ENCODE measurements around the gene TMEM115. TPM values are rescaled to one million over a fixed set of nuclear protein-coding genes. Genes with fewer than 3 reads are reported as not detected.

Gene TMEM115
- total and polyA plus RNA-seq, 10 of the 15 experiments (the other 5 are each of a cell fraction or from before 2014, with no cell fraction given) = 1.9 to 18.7 (median 13.2) TPM

GRCh38 chr3:50373146-50374051 lies 14.1 kb upstream of the TMEM115 start:
- ATAC-seq (no peak), DNase-seq (ENCODE audit: low read depth, low spot score) (no peak), FAIRE-seq (no peak)
- Histone ChIP-seq H3K4me2 (ENCODE audit: control insufficient read depth, insufficient read depth) (no peak overlapping the region), H3K4me1 (ENCODE audit: control insufficient read depth, insufficient read depth, low read length) (no peaks in the 10 kb centered on the region), H3K9ac (ENCODE audit: control insufficient read depth, insufficient read depth, low read length) (no peak overlapping the region), H4K20me1 (ENCODE audit: control insufficient read depth, insufficient read depth) (no peaks in the 10 kb centered on the region), H3K27me3 (replicated peaks in 1 of 2; ENCODE audit: control insufficient read depth in 2 of 2, insufficient read depth in 2 of 2, low read length in 1 of 2) (no peaks in the 10 kb centered on the region; a peak in 2 of 4 replicates), H3K36me3 (ENCODE audit: control insufficient read depth in 2 of 2, insufficient read depth in 2 of 2, low read length in 1 of 2) (no peaks in the 10 kb centered on the region), H3K4me3 (no peak overlapping the region), H3K27ac (ENCODE audit: control insufficient read depth, insufficient read depth) (no peak overlapping the region), H3K9me3 (replicated peaks; ENCODE audit: control insufficient read depth, insufficient read depth, low read length) (no peaks in the 10 kb centered on the region), H3K79me2 (ENCODE audit: control insufficient read depth, insufficient read depth, low read length) (no peaks in the 10 kb centered on the region), H2AFZ (ENCODE audit: control insufficient read depth, low read depth, low read length) (no peak overlapping the region)
- intact Hi-C loops (cut with micrococcal nuclease; ENCODE audit: unreplicated experiment) = no loop called here
- no TSS peak for BruUV-seq (replicated peaks)
- SMC1A ChIA-PET (ENCODE audit: uncharacterized antibody, unreplicated experiment) = no interaction called here
- RAD21 ChIA-PET (ENCODE audit: unreplicated experiment) = no interaction called here
- POLR2A ChIA-PET = no interaction called here
- CTCF ChIA-PET = no interaction called here
- in situ Hi-C loops (cut with MboI) = no loop called here
- TF ChIP-seq MTA3 (IDR thresholded peaks at IDR 0.05; ENCODE audit: borderline replicate concordance, low read length) (no peak), RB1 (IDR thresholded peaks at IDR 0.05; ENCODE audit: borderline replicate concordance) (no peak), SKIL (IDR thresholded peaks at IDR 0.05; ENCODE audit: low read depth, poor library complexity, severe bottlenecking) (no peak), MYC (IDR thresholded peaks at IDR 0.05; ENCODE audit: insufficient read depth, insufficient read length, insufficient replicate concordance, low read length, severe bottlenecking) (no peak), ESRRA (IDR thresholded peaks at IDR 0.05; ENCODE audit: low read length) (no peak), ZNF217 (IDR thresholded peaks at IDR 0.05) (no peak), LARP7 (IDR thresholded peaks at IDR 0.05) (no peak), JUNB (IDR thresholded peaks at IDR 0.05) (no peak), SIX5 (IDR thresholded peaks at IDR 0.05; ENCODE audit: low read depth, low read length, severe bottlenecking) (no peak), CBFB (IDR thresholded peaks at IDR 0.05; ENCODE audit: low read depth) (no peak)
- 17% methylated on average over 10 of the region's 12 CpGs for WGBS (ENCODE audit: insufficient coverage, insufficient replicate concordance, low lambda C conversion rate, missing lambda C conversion rate)
